SK-N-SH treated with all-trans-retinoic acid at 6 μM for 48 hours (cell line): Measurements from ENCODE around the gene SCAMP5.

ENCODE experiments used
- ATAC-seq: fragments of 200-7000 bp; cut with Tn5 transposase; 3 replicates; pipeline ENCODE4 v1.9.1; 2020; ENCODE audit warnings: mild to moderate bottlenecking, moderate library complexity
- ARNTL ChIP-seq: fragments of 450-650 bp; formaldehyde crosslinking; IDR thresholded peaks from 2 replicates; pipeline ENCODE4 v1.5.0; 2020; ENCODE audit warnings: low read depth, mild to moderate bottlenecking, moderate library complexity, borderline replicate concordance
- BACH2 ChIP-seq: fragments of 250-450 bp; sonication (Bioruptor Pico); IDR thresholded peaks from 2 replicates; pipeline ENCODE4 v1.9.0; 2021; ENCODE audit warnings: mild to moderate bottlenecking, borderline replicate concordance
- CREB5 ChIP-seq: fragments of 250-450 bp; sonication (Bioruptor Pico); IDR thresholded peaks from 2 replicates; pipeline ENCODE4 v1.5.1; 2020; ENCODE audit warnings: low read depth, mild to moderate bottlenecking, moderate library complexity
- CSDC2 ChIP-seq: fragments of 250-450 bp; sonication (Bioruptor Pico); IDR thresholded peaks from 2 replicates; pipeline ENCODE4 v1.5.0; 2020; ENCODE audit warnings: mild to moderate bottlenecking, moderate library complexity
- ESRRG ChIP-seq: fragments of 250-450 bp; sonication (Bioruptor Pico); IDR thresholded peaks from 2 replicates; pipeline ENCODE4 v1.6.1; 2021; ENCODE audit warnings: mild to moderate bottlenecking
- ISL1 ChIP-seq: fragments of 250-450 bp; sonication (Bioruptor Pico); IDR thresholded peaks from 2 replicates; pipeline ENCODE4 v2.1.2; 2022; ENCODE audit warnings: mild to moderate bottlenecking, moderate library complexity
- OSR1 ChIP-seq: fragments of 250-450 bp; sonication (Bioruptor Pico); IDR thresholded peaks from 2 replicates; pipeline ENCODE4 v1.8.0; 2022; ENCODE audit warnings: moderate library complexity, mild to moderate bottlenecking, inconsistent platforms
- PATZ1 ChIP-seq: fragments of 250-450 bp; sonication (Bioruptor Pico); IDR thresholded peaks from 2 replicates; pipeline ENCODE4 v1.8.0; 2020; ENCODE audit warnings: mild to moderate bottlenecking, moderate library complexity, borderline replicate concordance
- POU6F1 ChIP-seq: fragments of 250-450 bp; sonication (Bioruptor Pico); IDR thresholded peaks from 2 replicates; pipeline ENCODE4 v1.8.0; 2021; ENCODE audit warnings: low read depth, mild to moderate bottlenecking, moderate library complexity, borderline replicate concordance
- RARB ChIP-seq: fragments of 250-450 bp; sonication (Bioruptor Pico); IDR thresholded peaks from 2 replicates; pipeline ENCODE4 v1.8.0; 2021; ENCODE audit warnings: mild to moderate bottlenecking, moderate library complexity
- SNAI2 ChIP-seq: fragments of 250-450 bp; sonication (Bioruptor Pico); IDR thresholded peaks from 2 replicates; pipeline ENCODE4 v1.5.0; 2020; ENCODE audit warnings: mild to moderate bottlenecking, moderate library complexity
- TCF4 ChIP-seq: fragments of 250-450 bp; sonication (Bioruptor Pico); IDR thresholded peaks from 2 replicates; pipeline ENCODE4 v1.8.0; 2021; ENCODE audit warnings: mild to moderate bottlenecking, moderate library complexity, borderline replicate concordance
- ZFP3 ChIP-seq: fragments of 250-450 bp; sonication (Bioruptor Pico); IDR thresholded peaks from 2 replicates; pipeline ENCODE4 v1.5.0; 2020; ENCODE audit warnings: mild to moderate bottlenecking, moderate library complexity
- ZFP30 ChIP-seq: fragments of 450-650 bp; formaldehyde crosslinking; IDR thresholded peaks from 2 replicates; pipeline ENCODE4 v1.5.0; 2022; ENCODE audit warnings: mild to moderate bottlenecking, moderate library complexity
- ZNF565 ChIP-seq: fragments of 450-650 bp; formaldehyde crosslinking; conservative IDR thresholded peaks from 2 replicates; pipeline ENCODE4 v1.5.0; 2020; ENCODE audit warnings: low read depth, mild to moderate bottlenecking, moderate library complexity
- ZNF70 ChIP-seq: fragments of 450-650 bp; formaldehyde crosslinking; IDR thresholded peaks from 2 replicates; pipeline ENCODE4 v1.5.0; 2020; ENCODE audit warnings: mild to moderate bottlenecking, moderate library complexity
- ZNF8 ChIP-seq: fragments of 450-650 bp; formaldehyde crosslinking; IDR thresholded peaks from 2 replicates; pipeline ENCODE4 v1.5.0; 2020; ENCODE audit warnings: mild to moderate bottlenecking, moderate library complexity
- TF ChIP-seq, protein P1 (sequence below): fragments of 250-450 bp; sonication (Bioruptor Pico); IDR thresholded peaks from 2 replicates; pipeline ENCODE4 v1.5.0; 2020; ENCODE audit warnings: mild to moderate bottlenecking, moderate library complexity
- TF ChIP-seq, protein P2 (sequence below): fragments of 250-450 bp; sonication (Bioruptor Pico); IDR thresholded peaks from 2 replicates; pipeline ENCODE4 v1.5.1; 2021; ENCODE audit warnings: mild to moderate bottlenecking, moderate library complexity

Gene SCAMP5

DNA sequence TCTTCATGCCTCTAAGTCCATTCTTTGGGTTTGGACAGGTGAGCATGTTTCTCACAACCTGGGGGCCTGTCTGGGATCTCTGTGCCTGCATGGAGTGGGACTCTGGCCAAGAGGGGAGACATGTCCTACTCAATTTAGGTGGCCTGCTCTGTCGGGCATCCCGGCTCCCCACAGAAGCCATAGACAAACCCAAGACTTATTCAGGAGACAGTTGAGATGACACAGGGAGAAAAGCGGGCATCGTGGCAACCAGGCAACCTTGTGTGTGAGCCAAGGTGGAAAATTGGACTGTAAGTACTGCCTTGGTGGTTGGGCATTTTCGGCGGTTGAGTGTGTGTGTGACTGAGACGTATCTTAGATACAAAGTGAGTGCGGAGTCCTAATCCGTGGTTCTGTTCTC, 68.5 kb downstream of the SCAMP5 start (continued):
- TF ChIP-seq ARNTL (CRISPR knock-in tag) (no peak), ISL1 (no peak), CSDC2 (CRISPR knock-in tag) (no peak), RARB (CRISPR knock-in tag) (no peak), BACH2 (no peak), SNAI2 (CRISPR knock-in tag) (no peak), POU6F1 (CRISPR knock-in tag) (no peak)
- TF ChIP-seq, protein P1, sequence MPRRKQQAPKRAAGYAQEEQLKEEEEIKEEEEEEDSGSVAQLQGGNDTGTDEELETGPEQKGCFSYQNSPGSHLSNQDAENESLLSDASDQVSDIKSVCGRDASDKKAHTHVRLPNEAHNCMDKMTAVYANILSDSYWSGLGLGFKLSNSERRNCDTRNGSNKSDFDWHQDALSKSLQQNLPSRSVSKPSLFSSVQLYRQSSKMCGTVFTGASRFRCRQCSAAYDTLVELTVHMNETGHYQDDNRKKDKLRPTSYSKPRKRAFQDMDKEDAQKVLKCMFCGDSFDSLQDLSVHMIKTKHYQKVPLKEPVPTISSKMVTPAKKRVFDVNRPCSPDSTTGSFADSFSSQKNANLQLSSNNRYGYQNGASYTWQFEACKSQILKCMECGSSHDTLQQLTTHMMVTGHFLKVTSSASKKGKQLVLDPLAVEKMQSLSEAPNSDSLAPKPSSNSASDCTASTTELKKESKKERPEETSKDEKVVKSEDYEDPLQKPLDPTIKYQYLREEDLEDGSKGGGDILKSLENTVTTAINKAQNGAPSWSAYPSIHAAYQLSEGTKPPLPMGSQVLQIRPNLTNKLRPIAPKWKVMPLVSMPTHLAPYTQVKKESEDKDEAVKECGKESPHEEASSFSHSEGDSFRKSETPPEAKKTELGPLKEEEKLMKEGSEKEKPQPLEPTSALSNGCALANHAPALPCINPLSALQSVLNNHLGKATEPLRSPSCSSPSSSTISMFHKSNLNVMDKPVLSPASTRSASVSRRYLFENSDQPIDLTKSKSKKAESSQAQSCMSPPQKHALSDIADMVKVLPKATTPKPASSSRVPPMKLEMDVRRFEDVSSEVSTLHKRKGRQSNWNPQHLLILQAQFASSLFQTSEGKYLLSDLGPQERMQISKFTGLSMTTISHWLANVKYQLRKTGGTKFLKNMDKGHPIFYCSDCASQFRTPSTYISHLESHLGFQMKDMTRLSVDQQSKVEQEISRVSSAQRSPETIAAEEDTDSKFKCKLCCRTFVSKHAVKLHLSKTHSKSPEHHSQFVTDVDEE (CRISPR knock-in tag): no peak

DNA sequence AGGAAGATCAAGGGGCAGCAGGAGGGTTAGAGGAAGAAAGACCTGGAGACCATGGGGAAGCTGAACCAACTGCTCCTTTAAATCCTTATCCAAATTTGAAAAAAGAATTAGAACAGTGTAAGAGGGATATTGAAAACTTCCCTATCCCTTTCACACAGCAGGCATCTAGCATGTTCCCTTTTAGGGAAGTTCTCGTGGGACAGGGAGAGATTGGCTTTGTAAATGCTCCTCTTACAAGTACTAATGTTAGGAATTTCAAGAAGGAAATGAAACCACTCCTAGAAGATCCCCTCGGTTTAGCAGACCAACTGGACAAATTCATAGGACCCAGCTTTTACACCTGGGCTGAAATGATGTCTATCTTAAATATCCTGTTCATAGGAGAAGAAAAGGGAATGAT, 69.5 kb downstream of the SCAMP5 start:
- no peak for TF ChIP-seq ZNF8
- TF ChIP-seq PATZ1: no peak
- TF ChIP-seq TCF4 (CRISPR knock-in tag): no peak
- TF ChIP-seq ZNF70 (CRISPR knock-in tag): no peak
- no peak for TF ChIP-seq ZFP3 (CRISPR knock-in tag)
- TF ChIP-seq ZFP30 (CRISPR knock-in tag): no peak
- no peak for TF ChIP-seq ESRRG (CRISPR knock-in tag)
- no peak for TF ChIP-seq RARB (CRISPR knock-in tag)
- TF ChIP-seq BACH2: no peak
- TF ChIP-seq CSDC2 (CRISPR knock-in tag): no peak
- no peak for TF ChIP-seq CREB5 (CRISPR knock-in tag)
- TF ChIP-seq ZNF565 (CRISPR knock-in tag): no peak
- no peak for TF ChIP-seq ARNTL (CRISPR knock-in tag)
- TF ChIP-seq ISL1: no peak
- TF ChIP-seq, protein P1 (CRISPR knock-in tag): no peak
- no peak for TF ChIP-seq OSR1
- no peak for TF ChIP-seq SNAI2 (CRISPR knock-in tag)
- TF ChIP-seq, protein P2, sequence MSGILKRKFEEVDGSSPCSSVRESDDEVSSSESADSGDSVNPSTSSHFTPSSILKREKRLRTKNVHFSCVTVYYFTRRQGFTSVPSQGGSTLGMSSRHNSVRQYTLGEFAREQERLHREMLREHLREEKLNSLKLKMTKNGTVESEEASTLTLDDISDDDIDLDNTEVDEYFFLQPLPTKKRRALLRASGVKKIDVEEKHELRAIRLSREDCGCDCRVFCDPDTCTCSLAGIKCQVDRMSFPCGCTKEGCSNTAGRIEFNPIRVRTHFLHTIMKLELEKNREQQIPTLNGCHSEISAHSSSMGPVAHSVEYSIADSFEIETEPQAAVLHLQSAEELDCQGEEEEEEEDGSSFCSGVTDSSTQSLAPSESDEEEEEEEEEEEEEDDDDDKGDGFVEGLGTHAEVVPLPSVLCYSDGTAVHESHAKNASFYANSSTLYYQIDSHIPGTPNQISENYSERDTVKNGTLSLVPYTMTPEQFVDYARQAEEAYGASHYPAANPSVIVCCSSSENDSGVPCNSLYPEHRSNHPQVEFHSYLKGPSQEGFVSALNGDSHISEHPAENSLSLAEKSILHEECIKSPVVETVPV (CRISPR knock-in tag): no peak
- no peak for ATAC-seq
